ENCODE measurements around the gene GANC. TPM values are rescaled to one million over a fixed set of nuclear protein-coding genes. Genes with fewer than 3 reads are reported as not detected.

Gene GANC
- total RNA-seq, 1 donor = 32.5 TPM

DNA sequence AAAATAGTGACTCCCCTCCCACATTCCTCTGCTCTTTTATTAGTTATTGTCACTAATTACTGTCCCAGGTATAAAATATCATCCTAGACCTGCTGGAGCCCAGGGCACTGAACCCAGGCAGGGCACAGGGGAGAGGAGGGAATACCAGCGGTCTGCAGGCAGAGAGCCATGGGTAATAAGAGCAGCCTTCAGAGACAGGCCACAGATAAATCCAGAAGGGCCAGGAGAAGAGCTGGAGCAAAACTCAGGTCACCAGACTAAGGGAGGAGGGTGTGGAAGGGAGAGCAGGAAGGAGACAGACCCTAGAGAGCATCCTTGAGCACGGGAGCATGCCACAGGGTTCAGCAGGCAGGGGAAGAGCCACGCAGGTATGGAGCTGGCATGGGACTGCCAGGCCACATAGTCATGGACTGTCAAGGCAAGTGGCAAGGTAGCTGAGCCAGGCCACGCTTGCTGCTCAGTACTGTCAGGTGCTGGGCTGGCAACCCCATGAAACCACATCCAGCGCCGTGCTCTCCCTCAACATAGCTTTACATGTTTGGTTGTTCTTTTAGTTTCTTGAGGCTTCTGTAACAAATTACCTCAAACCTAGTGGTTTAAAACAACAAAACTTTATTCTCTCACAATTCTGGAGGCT is 70.7 kb downstream of the GANC start:
- DNase-seq (ENCODE audit: low read depth) = no peak
- H3K4me3 ChIP-seq (ENCODE audit: low read depth, low read length) = no peak overlapping the region
- TF ChIP-seq, protein P1, sequence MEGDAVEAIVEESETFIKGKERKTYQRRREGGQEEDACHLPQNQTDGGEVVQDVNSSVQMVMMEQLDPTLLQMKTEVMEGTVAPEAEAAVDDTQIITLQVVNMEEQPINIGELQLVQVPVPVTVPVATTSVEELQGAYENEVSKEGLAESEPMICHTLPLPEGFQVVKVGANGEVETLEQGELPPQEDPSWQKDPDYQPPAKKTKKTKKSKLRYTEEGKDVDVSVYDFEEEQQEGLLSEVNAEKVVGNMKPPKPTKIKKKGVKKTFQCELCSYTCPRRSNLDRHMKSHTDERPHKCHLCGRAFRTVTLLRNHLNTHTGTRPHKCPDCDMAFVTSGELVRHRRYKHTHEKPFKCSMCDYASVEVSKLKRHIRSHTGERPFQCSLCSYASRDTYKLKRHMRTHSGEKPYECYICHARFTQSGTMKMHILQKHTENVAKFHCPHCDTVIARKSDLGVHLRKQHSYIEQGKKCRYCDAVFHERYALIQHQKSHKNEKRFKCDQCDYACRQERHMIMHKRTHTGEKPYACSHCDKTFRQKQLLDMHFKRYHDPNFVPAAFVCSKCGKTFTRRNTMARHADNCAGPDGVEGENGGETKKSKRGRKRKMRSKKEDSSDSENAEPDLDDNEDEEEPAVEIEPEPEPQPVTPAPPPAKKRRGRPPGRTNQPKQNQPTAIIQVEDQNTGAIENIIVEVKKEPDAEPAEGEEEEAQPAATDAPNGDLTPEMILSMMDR (IDR thresholded peaks at IDR 0.05; ENCODE audit: insufficient read depth, low read length) = no peak

DNA sequence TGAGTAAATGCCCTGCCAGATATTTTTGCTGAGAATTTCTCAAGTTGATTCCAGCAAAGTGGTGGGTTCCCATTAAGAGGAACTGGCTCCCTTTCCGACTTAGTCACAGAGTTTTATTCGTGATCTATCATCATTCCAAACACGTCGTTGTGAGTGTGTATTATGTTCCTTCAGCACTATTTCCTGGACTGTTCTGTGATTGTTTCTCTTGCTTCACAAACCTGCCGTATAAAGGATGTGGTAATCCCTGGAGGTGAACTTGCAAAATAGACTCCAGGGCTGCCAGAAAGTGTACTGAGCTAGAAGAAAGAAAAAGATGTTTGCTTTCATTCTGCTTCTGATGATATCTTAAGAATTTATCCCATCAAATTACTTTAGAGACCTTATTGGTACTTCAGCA is 71.8 kb downstream of the GANC start:
- TF ChIP-seq, protein P1 (IDR thresholded peaks at IDR 0.05; ENCODE audit: insufficient read depth, low read length) = peak; percentile 4
- H3K4me3 ChIP-seq (ENCODE audit: low read depth, low read length) = no peak overlapping the region
- DNase-seq (ENCODE audit: low read depth) = peak; percentile 91

DNA sequence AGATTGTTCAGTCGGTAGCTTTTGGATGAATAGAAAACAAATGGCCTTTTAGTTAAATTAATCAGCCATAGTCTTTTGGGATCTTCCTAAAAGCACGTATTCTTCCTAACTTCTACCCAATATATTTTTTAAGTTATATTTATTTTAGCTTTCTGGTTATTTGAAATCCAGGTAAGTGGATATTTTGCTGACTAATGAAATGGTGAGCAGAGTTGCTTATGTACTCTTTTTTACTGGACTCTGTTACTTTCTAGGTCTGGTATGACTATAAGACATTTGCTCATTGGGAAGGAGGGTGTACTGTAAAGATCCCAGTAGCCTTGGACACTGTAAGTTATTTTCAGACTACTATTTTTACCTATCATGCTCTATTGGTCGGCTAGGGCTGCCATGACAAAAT is 72.5 kb downstream of the GANC start:
- TF ChIP-seq, protein P1 (IDR thresholded peaks at IDR 0.05; ENCODE audit: insufficient read depth, low read length) = no peak
- no peak for DNase-seq (ENCODE audit: low read depth)
- H3K4me3 ChIP-seq (ENCODE audit: low read depth, low read length) = no peak overlapping the region

DNA sequence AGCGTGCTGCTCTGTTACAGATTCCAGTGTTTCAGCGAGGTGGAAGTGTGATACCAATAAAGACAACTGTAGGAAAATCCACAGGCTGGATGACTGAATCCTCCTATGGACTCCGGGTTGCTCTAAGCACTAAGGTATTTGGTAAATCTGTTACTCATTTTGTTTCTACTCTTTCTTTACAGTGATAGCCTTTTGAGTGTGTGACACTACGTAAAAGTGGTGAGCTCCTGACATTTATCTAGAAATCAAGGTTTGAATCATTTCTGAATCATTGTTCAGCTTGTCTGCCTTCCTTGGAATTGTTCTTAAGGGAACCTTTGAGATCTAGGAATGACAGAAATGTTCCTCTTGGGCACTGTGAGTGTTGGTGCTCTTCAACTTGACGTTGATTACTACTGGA is 75.1 kb downstream of the GANC start:
- peak; percentile 64 for DNase-seq (ENCODE audit: low read depth)
- H3K4me3 ChIP-seq (ENCODE audit: low read depth, low read length) = no peak overlapping the region
- TF ChIP-seq, protein P1 (IDR thresholded peaks at IDR 0.05; ENCODE audit: insufficient read depth, low read length) = no peak

DNA sequence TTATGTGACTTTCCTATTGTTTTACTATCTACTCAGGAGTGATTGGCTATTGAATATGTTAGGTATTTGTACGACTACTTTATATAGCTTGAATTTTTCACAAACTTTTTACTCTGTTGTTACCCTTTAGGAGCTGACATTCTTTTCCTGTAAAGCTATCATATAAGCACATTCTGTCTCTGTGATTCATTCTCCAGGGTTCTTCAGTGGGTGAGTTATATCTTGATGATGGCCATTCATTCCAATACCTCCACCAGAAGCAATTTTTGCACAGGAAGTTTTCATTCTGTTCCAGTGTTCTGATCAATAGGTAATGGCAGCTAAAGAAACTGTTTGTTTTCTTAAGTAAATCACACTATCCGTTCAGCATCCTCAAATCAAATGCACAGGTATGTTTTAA is 76.2 kb downstream of the GANC start:
- H3K4me3 ChIP-seq (ENCODE audit: low read depth, low read length) = no peak overlapping the region
- peak; percentile 22 for DNase-seq (ENCODE audit: low read depth)
- TF ChIP-seq, protein P1 (IDR thresholded peaks at IDR 0.05; ENCODE audit: insufficient read depth, low read length) = no peak

DNA sequence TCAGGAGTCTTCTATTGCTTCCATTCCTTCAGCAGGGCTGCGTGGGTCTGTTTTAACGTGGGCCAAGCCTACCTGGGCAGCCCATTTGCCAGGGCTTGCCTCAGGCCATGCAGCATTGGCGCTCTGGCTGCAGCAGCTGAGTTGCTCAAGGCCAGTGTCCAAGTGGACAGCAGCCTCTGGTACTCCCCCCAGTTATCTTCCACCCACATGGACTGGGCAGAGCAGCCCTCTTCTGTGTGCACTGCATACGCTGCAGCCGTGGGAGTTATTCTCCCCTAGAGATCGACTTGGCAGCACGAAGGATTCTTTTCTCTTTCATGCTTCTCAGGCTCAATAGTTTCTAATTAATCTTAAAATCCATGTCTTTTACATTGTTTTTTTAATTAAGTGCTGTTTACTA is 79.4 kb downstream of the GANC start:
- TF ChIP-seq, protein P1 (IDR thresholded peaks at IDR 0.05; ENCODE audit: insufficient read depth, low read length) = no peak
- H3K4me3 ChIP-seq (ENCODE audit: low read depth, low read length) = no peak overlapping the region
- no peak for DNase-seq (ENCODE audit: low read depth)

DNA sequence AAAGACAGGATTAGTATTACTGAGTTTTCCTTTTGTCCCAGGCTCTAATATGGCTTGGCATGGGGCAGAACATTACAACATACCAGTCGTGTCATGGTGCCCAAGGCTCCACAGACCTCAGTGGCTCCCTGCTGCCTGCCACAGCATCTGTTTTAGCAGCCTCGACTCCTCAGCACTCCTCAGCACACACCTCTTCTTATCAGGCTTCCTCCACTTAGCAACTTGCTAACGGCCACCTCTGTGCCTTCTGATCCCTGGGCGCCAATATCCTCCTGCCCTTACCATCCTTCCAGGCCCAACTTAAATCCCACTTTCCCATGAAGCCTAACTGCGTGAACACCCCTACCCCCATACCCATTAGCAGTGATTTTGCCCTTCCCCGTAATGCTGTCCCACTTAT is 80.1 kb downstream of the GANC start:
- TF ChIP-seq, protein P1 (IDR thresholded peaks at IDR 0.05; ENCODE audit: insufficient read depth, low read length) = no peak
- no peak for DNase-seq (ENCODE audit: low read depth)

More for the DNA sequence above, 80.1 kb downstream of the GANC start:
- H3K4me3 ChIP-seq (ENCODE audit: low read depth, low read length) = no peak overlapping the region

Measured in fibroblast of the aortic adventitia (primary cell).